GM12874 (cell line): ENCODE results near the gene C22orf23.

Experiments used
- CTCF ChIP-seq: IDR thresholded peaks from 2 replicates; pipeline ENCODE4 v1.5.1; 2011; ENCODE audit warnings: low read depth, mild to moderate bottlenecking, control low read depth, low read length, moderate library complexity; ENCODE audit not compliant: insufficient read depth

The C22orf23 gene

DNA sequence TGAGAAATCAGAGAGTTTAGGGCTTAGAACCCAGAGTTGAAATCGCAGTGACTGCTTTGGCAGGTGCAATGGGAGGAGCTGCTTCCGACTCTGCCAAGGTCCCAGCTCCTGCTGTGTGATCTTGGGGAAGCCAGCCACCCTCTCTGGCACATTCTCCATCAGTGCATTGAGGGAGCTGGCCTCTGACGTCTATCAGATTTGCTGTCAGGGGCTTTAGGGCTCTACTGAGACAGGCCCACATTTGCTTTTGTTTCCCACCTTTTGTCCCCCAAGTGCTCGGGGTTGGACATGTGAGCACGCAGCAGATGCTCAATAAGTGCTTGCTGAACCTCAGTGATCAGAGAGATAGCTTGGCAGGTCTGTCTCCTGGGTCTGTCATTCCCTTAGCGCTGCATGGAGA is 41.6 kb upstream of the C22orf23 start:
- TF ChIP-seq CTCF: no peak

GRCh38 chr22:37994049-37994448 is 40.6 kb upstream of the C22orf23 start:
- TF ChIP-seq CTCF: no peak

GRCh38 chr22:37991731-37992442 is 38.5 kb upstream of the C22orf23 start:
- no peak for TF ChIP-seq CTCF

GRCh38 chr22:37990862-37991261 is 37.5 kb upstream of the C22orf23 start:
- TF ChIP-seq CTCF: no peak

- no peak for TF ChIP-seq CTCF
Measured at GRCh38 chr22:37990301-37990700, 36.9 kb upstream of the C22orf23 start.

DNA sequence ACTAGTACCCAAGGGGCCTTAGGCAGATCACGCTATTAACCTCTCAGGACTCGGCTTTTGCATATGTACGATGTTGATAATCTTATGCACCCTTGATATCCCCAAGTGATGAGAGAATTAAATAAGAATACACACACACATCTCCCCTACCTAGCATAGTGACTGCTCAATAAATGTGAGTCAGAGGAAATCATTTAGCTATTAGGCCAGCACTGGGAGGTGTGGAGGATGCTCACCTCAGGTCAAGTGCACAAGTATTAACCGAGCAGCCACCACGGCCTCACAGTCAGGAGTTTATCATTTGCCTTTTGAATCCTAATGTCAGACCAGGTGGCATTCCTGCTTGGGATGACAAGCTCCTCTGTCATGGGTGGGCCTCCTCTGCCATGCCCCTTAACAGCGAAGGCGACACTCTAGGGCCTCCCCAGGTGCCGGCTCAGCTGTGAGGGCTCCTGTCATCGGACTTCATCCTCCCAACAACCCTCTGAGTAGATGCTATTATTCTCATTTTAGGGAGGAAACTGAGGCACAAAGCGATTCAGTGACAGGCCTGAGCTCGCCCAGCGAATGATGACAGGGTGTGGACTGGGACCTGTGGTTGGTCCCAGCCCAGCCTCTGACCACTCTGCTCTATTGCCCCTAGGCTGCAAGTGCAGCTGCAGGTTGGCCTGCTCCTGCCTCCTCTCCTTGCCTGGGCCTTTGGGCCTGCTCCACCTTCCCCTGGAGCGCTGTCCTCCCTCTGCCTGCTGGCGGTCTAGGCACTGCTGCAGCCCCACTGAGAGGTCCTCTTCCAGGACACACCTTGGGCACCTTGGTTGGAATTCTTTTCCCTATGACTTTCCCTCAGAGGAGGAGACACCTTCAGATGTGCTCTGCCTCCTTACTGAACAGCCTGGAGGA is 36.0 kb upstream of the C22orf23 start:
- TF ChIP-seq CTCF: no peak

DNA sequence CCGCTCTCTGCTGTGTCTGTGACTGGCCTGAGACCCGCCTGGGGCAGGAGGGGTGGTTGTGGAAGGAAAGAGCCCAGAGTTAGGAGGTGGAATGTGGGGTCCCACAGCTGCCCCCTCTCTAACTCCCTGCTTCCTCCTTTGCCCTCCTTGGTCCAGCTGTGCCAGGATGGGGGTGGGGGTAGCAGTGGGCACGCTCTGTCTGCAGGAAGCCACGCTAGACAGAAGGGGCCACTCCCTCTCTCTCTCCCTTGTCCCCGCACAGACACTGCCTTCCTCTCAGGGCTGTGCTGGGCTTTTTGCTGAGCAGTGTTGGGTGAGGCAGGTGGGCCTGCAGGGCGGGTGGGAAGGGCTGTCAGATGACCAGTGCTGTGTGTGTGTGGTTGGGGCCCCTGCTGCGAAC is 33.0 kb upstream of the C22orf23 start:
- TF ChIP-seq CTCF: no peak
